SK-N-SH treated with all-trans-retinoic acid at 6 μM for 48 hours (cell line): ENCODE results near the gene GFI1B.
A peak's percentile ranks its signal among the peaks of the same experiment; 100 is the strongest.

Source experiments
- ATAC-seq: fragments of 200-7000 bp; cut with Tn5 transposase; 3 replicates; pipeline ENCODE4 v1.9.1; 2020; ENCODE audit warnings: mild to moderate bottlenecking, moderate library complexity
- ARNTL ChIP-seq: fragments of 450-650 bp; formaldehyde crosslinking; IDR thresholded peaks from 2 replicates; pipeline ENCODE4 v1.5.0; 2020; ENCODE audit warnings: low read depth, mild to moderate bottlenecking, moderate library complexity, borderline replicate concordance
- BACH2 ChIP-seq: fragments of 250-450 bp; sonication (Bioruptor Pico); IDR thresholded peaks from 2 replicates; pipeline ENCODE4 v1.9.0; 2021; ENCODE audit warnings: mild to moderate bottlenecking, borderline replicate concordance
- CSDC2 ChIP-seq: fragments of 250-450 bp; sonication (Bioruptor Pico); IDR thresholded peaks from 2 replicates; pipeline ENCODE4 v1.5.0; 2020; ENCODE audit warnings: mild to moderate bottlenecking, moderate library complexity
- ESRRG ChIP-seq: fragments of 250-450 bp; sonication (Bioruptor Pico); IDR thresholded peaks from 2 replicates; pipeline ENCODE4 v1.6.1; 2021; ENCODE audit warnings: mild to moderate bottlenecking
- ISL1 ChIP-seq: fragments of 250-450 bp; sonication (Bioruptor Pico); IDR thresholded peaks from 2 replicates; pipeline ENCODE4 v2.1.2; 2022; ENCODE audit warnings: mild to moderate bottlenecking, moderate library complexity
- PPARA ChIP-seq: fragments of 250-450 bp; sonication (Bioruptor Pico); IDR thresholded peaks from 2 replicates; pipeline ENCODE4 v1.5.0; 2020; ENCODE audit warnings: mild to moderate bottlenecking, borderline replicate concordance
- RARB ChIP-seq: fragments of 250-450 bp; sonication (Bioruptor Pico); IDR thresholded peaks from 2 replicates; pipeline ENCODE4 v1.8.0; 2021; ENCODE audit warnings: mild to moderate bottlenecking, moderate library complexity
- SNAI2 ChIP-seq: fragments of 250-450 bp; sonication (Bioruptor Pico); IDR thresholded peaks from 2 replicates; pipeline ENCODE4 v1.5.0; 2020; ENCODE audit warnings: mild to moderate bottlenecking, moderate library complexity
- TCF4 ChIP-seq: fragments of 250-450 bp; sonication (Bioruptor Pico); IDR thresholded peaks from 2 replicates; pipeline ENCODE4 v1.8.0; 2021; ENCODE audit warnings: mild to moderate bottlenecking, moderate library complexity, borderline replicate concordance
- TOX ChIP-seq: fragments of 250-450 bp; sonication (Bioruptor Pico); IDR thresholded peaks from 2 replicates; pipeline ENCODE4 v1.8.0; 2021; ENCODE audit warnings: mild to moderate bottlenecking, moderate library complexity, borderline replicate concordance
- ZC3H10 ChIP-seq: fragments of 250-450 bp; sonication (Bioruptor Pico); IDR thresholded peaks from 2 replicates; pipeline ENCODE4 v1.5.1; 2021; ENCODE audit warnings: mild to moderate bottlenecking, moderate library complexity
- ZFP3 ChIP-seq: fragments of 250-450 bp; sonication (Bioruptor Pico); IDR thresholded peaks from 2 replicates; pipeline ENCODE4 v1.5.0; 2020; ENCODE audit warnings: mild to moderate bottlenecking, moderate library complexity
- ZFP30 ChIP-seq: fragments of 450-650 bp; formaldehyde crosslinking; IDR thresholded peaks from 2 replicates; pipeline ENCODE4 v1.5.0; 2022; ENCODE audit warnings: mild to moderate bottlenecking, moderate library complexity
- ZNF565 ChIP-seq: fragments of 450-650 bp; formaldehyde crosslinking; conservative IDR thresholded peaks from 2 replicates; pipeline ENCODE4 v1.5.0; 2020; ENCODE audit warnings: low read depth, mild to moderate bottlenecking, moderate library complexity
- ZNF70 ChIP-seq: fragments of 450-650 bp; formaldehyde crosslinking; IDR thresholded peaks from 2 replicates; pipeline ENCODE4 v1.5.0; 2020; ENCODE audit warnings: mild to moderate bottlenecking, moderate library complexity
- ZNF8 ChIP-seq: fragments of 450-650 bp; formaldehyde crosslinking; IDR thresholded peaks from 2 replicates; pipeline ENCODE4 v1.5.0; 2020; ENCODE audit warnings: mild to moderate bottlenecking, moderate library complexity
- TF ChIP-seq, protein P1 (sequence below): fragments of 250-450 bp; sonication (Bioruptor Pico); IDR thresholded peaks from 2 replicates; pipeline ENCODE4 v1.5.1; 2020; ENCODE audit warnings: low read depth, mild to moderate bottlenecking, moderate library complexity
- TF ChIP-seq, protein P2 (sequence below): fragments of 250-450 bp; sonication (Bioruptor Pico); IDR thresholded peaks from 2 replicates; pipeline ENCODE4 v1.5.0; 2020; ENCODE audit warnings: mild to moderate bottlenecking, moderate library complexity
- TF ChIP-seq, protein P3 (sequence below): fragments of 250-450 bp; sonication (Bioruptor Pico); IDR thresholded peaks from 2 replicates; pipeline ENCODE4 v1.5.1; 2021; ENCODE audit warnings: mild to moderate bottlenecking, moderate library complexity
- TF ChIP-seq, protein P4 (sequence below): fragments of 250-450 bp; sonication (Bioruptor Pico); IDR thresholded peaks from 2 replicates; pipeline ENCODE4 v1.8.0; 2020; ENCODE audit warnings: mild to moderate bottlenecking, moderate library complexity, borderline replicate concordance

The GFI1B gene

DNA sequence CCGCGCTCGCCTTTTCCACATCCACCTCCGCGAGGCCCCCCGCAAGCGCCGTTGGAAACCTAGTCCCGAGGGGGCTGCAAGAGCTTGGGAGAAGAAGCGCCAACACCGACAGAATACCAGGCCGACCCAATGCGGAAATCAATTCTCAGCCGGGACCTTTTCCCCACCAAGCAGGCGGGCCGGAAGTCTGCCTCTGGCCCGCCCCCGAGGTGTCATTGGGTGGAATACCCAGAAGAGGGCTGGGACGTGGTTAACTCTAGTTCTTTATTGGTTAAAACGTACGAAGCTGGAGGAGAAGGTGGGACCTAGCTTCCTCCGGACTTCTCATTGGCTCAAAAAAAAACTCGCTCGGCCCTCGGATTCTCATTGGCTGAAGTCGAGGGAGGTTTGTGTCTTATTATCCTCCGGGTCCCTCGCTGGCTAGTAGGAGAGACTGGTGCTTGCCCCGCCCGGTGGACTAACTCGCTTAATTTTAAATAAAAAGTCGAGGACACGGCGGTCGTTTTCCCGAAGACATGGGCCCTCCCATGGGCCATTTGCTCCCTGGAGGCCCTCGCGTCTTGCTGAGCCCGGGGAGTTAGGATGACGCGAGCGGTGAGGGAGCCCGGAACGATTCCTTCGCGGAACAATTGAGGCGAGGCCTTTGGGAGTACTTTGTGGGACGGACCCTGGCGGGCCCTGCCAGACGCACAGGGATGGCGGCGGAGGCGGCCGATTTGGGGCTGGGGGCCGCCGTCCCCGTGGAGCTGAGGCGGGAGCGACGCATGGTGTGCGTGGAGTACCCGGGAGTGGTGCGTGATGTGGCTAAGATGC lies 52.0 kb downstream of the GFI1B start, which contains the start of gene GTF3C5:
TSS of gene GTF3C5 (plus strand) at position 681 of the 813 bp plus-strand sequence. CDS start at position 696, 15 bp downstream.
- TF ChIP-seq TCF4 (CRISPR knock-in tag) (peak; percentile 41; the same call in 1 of the 2 replicates), TOX (CRISPR knock-in tag) (no peak), SNAI2 (CRISPR knock-in tag) (no peak), ZFP3 (CRISPR knock-in tag) (peak; percentile 69; the same call in 1 of the 2 replicates), RARB (CRISPR knock-in tag) (no peak), ZNF565 (CRISPR knock-in tag) (no peak), ESRRG (CRISPR knock-in tag) (no peak), ZFP30 (CRISPR knock-in tag) (no peak), ZNF70 (CRISPR knock-in tag) (0 out of 2 replicates have a peak, but pooled peaks have one; percentile 28)
- TF ChIP-seq, protein P1, sequence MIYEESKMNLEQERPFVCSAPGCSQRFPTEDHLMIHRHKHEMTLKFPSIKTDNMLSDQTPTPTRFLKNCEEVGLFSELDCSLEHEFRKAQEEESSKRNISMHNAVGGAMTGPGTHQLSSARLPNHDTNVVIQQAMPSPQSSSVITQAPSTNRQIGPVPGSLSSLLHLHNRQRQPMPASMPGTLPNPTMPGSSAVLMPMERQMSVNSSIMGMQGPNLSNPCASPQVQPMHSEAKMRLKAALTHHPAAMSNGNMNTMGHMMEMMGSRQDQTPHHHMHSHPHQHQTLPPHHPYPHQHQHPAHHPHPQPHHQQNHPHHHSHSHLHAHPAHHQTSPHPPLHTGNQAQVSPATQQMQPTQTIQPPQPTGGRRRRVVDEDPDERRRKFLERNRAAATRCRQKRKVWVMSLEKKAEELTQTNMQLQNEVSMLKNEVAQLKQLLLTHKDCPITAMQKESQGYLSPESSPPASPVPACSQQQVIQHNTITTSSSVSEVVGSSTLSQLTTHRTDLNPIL (CRISPR knock-in tag), result no peak
- ATAC-seq, result peak; percentile 99

DNA sequence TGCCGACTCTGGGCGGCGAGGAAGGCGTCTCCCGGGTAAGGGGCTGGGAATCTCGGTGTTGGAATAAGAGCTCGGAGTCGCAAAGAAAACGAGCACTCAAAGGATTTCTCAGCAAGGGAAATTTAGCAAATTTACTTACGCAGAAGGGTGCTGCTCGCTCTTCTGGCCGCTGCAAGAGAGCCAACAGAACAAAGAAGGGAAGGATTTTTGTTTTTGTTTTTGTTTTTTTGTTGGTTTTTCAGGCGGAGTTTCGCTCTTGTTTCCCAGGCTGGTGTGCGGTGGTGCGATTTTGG lies 52.6 kb downstream of the GFI1B start:
- ATAC-seq, result peak; percentile 3; the same call in 2 of the 3 replicates
- no peak for TF ChIP-seq ARNTL (CRISPR knock-in tag)
- TF ChIP-seq, protein P2, sequence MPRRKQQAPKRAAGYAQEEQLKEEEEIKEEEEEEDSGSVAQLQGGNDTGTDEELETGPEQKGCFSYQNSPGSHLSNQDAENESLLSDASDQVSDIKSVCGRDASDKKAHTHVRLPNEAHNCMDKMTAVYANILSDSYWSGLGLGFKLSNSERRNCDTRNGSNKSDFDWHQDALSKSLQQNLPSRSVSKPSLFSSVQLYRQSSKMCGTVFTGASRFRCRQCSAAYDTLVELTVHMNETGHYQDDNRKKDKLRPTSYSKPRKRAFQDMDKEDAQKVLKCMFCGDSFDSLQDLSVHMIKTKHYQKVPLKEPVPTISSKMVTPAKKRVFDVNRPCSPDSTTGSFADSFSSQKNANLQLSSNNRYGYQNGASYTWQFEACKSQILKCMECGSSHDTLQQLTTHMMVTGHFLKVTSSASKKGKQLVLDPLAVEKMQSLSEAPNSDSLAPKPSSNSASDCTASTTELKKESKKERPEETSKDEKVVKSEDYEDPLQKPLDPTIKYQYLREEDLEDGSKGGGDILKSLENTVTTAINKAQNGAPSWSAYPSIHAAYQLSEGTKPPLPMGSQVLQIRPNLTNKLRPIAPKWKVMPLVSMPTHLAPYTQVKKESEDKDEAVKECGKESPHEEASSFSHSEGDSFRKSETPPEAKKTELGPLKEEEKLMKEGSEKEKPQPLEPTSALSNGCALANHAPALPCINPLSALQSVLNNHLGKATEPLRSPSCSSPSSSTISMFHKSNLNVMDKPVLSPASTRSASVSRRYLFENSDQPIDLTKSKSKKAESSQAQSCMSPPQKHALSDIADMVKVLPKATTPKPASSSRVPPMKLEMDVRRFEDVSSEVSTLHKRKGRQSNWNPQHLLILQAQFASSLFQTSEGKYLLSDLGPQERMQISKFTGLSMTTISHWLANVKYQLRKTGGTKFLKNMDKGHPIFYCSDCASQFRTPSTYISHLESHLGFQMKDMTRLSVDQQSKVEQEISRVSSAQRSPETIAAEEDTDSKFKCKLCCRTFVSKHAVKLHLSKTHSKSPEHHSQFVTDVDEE (CRISPR knock-in tag), result no peak
- TF ChIP-seq ZFP3 (CRISPR knock-in tag), result peak; percentile 1; the same call in 1 of the 2 replicates
- TF ChIP-seq CSDC2 (CRISPR knock-in tag), result no peak
- TF ChIP-seq, protein P1 (CRISPR knock-in tag), result no peak
- no peak for TF ChIP-seq SNAI2 (CRISPR knock-in tag)
- no peak for TF ChIP-seq ISL1
- 0 out of 2 replicates have a peak, but pooled peaks have one; percentile 2 for TF ChIP-seq TCF4 (CRISPR knock-in tag)
- TF ChIP-seq, all 23 proteins: peak for 2

DNA sequence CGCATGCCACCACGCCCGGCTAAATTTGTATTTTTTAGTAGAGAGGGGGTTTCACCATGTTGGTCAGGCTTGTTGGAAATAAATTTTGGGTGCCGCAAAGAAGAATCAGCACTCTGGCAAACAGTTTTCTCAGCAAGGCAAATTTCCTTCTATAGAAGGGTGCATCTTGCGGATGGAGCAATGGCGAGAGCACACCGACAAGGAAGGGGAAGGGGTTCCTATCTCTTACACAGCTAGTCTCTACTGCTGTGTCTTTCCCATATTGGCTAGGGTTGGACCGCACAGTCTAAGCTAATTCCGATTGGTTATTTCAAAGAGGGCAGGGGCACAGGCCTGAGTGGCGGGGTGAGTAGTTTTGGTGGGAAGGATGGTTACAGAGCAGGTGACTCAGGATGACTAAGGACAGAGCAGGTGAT lies 53.0 kb downstream of the GFI1B start:
- no peak for ATAC-seq
- TF ChIP-seq CSDC2 (CRISPR knock-in tag) (no peak), PPARA (CRISPR knock-in tag) (no peak), ZC3H10 (no peak), SNAI2 (CRISPR knock-in tag) (no peak)
- TF ChIP-seq, protein P3, sequence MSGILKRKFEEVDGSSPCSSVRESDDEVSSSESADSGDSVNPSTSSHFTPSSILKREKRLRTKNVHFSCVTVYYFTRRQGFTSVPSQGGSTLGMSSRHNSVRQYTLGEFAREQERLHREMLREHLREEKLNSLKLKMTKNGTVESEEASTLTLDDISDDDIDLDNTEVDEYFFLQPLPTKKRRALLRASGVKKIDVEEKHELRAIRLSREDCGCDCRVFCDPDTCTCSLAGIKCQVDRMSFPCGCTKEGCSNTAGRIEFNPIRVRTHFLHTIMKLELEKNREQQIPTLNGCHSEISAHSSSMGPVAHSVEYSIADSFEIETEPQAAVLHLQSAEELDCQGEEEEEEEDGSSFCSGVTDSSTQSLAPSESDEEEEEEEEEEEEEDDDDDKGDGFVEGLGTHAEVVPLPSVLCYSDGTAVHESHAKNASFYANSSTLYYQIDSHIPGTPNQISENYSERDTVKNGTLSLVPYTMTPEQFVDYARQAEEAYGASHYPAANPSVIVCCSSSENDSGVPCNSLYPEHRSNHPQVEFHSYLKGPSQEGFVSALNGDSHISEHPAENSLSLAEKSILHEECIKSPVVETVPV, result no peak

DNA sequence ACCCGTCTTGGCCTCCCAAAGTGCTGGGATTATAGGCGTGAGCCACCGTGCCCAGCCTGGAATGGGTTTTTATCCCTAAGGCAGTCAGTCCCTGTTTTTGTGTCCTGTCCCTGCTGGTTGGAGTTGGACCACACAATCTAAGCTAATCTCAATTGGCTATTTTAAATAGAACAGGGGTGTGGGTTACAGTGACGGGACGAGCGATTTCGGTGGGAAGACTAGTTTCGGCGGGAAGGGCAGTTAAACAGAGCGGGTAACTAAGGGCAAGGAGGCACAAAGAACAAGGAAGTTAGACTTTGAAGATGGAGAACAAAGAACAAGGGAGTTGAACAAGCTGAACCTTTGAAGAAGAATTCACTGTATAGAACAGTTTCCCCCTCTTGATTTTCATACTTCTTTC lies 53.7 kb downstream of the GFI1B start:
- TF ChIP-seq RARB (CRISPR knock-in tag) (no peak), TOX (CRISPR knock-in tag) (no peak), ZNF565 (CRISPR knock-in tag) (no peak), CSDC2 (CRISPR knock-in tag) (no peak), TCF4 (CRISPR knock-in tag) (no peak), BACH2 (no peak), ESRRG (CRISPR knock-in tag) (no peak), PPARA (CRISPR knock-in tag) (no peak), ZNF8 (CRISPR knock-in tag) (no peak), ISL1 (no peak), ZFP30 (CRISPR knock-in tag) (no peak), ZNF70 (CRISPR knock-in tag) (no peak)
- TF ChIP-seq, protein P1 (CRISPR knock-in tag), result no peak
- TF ChIP-seq, protein P4, sequence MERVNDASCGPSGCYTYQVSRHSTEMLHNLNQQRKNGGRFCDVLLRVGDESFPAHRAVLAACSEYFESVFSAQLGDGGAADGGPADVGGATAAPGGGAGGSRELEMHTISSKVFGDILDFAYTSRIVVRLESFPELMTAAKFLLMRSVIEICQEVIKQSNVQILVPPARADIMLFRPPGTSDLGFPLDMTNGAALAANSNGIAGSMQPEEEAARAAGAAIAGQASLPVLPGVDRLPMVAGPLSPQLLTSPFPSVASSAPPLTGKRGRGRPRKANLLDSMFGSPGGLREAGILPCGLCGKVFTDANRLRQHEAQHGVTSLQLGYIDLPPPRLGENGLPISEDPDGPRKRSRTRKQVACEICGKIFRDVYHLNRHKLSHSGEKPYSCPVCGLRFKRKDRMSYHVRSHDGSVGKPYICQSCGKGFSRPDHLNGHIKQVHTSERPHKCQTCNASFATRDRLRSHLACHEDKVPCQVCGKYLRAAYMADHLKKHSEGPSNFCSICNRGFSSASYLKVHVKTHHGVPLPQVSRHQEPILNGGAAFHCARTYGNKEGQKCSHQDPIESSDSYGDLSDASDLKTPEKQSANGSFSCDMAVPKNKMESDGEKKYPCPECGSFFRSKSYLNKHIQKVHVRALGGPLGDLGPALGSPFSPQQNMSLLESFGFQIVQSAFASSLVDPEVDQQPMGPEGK, result no peak
- TF ChIP-seq, protein P3, result no peak
- TF ChIP-seq, all 23 proteins: peak for 0
- no peak for ATAC-seq
